SW 1271 (cell line): ENCODE results near the gene SEC31A.
"Not testable (repeated sequence)": the region's sequence is repeated elsewhere in the genome, so short reads cannot be mapped to it uniquely, and the experiment has no call there.

Source experiments
- DNase-seq, 2 experiments: peaks; one replicate each; lab custom pipeline; 2025; lab: John Stamatoyannopoulos, UW

The SEC31A gene

DNA sequence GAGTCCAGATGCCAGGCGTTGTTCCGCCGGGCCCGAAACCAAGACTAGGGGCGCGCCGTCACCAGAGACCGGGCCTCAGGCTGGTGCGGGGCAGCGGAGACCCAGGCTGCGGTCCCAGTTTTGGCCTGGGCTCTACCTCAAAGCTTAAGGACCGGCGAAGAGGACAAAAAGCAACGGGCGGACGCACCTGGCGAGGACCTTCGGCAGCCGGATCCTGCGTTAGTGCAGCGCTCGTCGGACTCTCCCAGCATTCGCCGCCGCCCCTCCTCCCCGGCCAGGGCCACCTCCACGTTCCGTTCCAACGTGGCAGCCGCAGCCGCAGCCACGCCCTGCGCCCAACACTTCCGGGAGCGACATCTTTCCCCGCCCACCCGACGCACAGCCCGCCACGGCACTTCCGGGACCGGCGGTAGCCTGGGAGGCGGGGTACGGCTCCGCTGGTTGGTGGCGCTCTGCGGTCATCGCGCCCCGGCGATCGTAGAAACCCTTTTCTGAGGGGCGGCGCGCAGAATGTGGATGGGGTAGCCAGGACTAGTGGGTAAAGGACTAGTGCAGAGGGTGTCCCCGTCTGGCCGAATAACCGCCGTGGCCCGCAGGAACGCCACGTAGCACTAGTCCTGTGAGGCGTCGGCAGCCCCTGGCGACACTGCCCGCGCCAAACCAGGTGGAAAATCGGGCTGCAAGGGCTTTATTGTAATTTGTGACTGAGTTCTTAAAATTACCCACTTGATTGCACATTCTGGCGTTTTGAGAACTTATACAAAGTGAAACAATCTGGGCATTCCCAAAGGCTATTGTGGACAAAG, at the start of gene SEC31A:
Gene SEC31A (minus strand): TSS at position 253 of the 806 bp plus-strand sequence. CDS start 9,217 bp downstream, outside the sequence.
- peak; percentile 75 to 90 for DNase-seq

DNA sequence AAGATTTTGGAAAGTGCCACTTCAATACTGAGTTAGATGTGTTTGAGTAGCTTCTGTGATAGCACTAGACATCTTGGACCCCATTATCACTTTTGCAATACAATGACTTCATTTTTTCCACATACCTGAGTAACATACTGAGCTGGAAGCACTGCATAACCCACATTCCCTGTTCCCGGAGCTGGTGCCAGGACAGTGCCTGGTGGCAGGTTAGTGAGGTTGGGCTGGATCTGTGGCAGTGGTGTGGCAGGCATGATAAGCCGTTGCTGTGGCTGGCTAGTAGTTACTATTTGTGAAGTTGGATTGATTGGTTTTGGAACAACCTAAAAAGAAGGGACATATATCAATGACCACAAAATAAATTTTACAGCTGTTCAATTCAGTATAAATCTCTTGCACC, 48.5 kb upstream of the SEC31A start:
- no peak for DNase-seq

GRCh38 chr4:82934441-82934840, 43.5 kb upstream of the SEC31A start:
- DNase-seq, result no peak

GRCh38 chr4:82930848-82931755, 40.1 kb upstream of the SEC31A start:
- DNase-seq, result no peak

DNA sequence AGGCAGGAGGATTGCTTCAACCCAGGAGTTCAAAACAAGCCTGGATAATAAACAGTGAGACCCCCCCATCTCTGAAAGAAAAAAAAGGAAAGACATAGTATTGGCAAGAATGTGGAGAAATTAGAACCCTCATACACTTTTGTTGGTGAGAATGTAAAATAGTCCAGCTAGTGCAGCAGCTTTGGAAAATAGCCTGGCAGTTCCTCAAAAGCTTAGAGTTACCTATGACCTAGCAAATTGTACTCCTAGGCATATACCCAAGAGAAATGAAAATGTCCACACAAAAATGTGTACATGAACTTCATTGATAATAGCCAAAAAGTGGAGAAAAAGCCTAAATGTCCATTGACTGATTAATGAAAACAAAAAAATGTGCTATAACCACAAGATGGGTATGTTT, 30.8 kb upstream of the SEC31A start:
- no peak for DNase-seq

- DNase-seq, result no peak
These were observed 28.4 kb upstream of the SEC31A start for GRCh38 chr4:82919386-82919785.

GRCh38 chr4:82918091-82918490, 27.1 kb upstream of the SEC31A start:
- no peak for DNase-seq

DNA sequence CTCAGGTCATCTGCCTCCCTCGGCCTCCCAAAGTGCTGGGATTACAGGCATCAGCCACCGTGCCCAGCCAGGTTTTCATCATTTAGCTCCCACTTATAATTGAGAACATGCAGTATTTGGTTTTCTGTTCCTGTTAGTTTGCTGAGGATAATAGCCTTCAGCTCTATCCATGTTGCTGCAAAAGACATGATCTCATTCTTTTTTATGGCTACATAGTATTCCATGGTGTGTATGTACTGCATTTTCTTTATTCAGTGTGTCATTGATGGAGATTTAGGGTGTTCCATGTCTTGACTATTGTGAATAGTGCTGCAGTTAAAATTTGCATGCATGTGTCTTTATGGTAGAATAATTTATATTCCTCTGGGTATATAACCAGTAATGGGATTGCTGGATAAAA, 23.0 kb upstream of the SEC31A start:
- DNase-seq, result not testable (repeated sequence)

- no peak for DNase-seq
These were observed 22.4 kb upstream of the SEC31A start for GRCh38 chr4:82913305-82913704.

DNA sequence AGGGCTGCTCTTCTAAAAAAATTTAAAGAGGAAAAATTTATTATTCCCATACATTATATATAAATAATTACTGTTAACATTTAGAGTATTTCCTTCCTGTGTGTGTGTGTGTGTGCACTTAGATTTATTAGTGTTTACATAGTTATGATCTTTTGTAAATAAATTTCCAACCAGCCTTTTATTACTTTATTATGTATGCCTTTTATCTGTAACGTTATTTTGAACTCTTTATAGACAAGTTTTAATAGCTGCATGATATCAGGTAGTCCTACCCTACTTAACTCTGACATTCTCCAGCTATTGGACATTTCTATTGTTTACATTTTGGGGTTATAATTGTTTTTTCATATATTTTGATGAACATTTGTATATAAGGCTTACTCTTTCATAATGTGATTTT, 18.4 kb upstream of the SEC31A start:
- no peak for DNase-seq

GRCh38 chr4:82906469-82906868, 15.5 kb upstream of the SEC31A start:
- no peak for DNase-seq

GRCh38 chr4:82905205-82905604, 14.3 kb upstream of the SEC31A start:
- DNase-seq, result no peak

GRCh38 chr4:82903737-82904136, 12.8 kb upstream of the SEC31A start:
- DNase-seq, result no peak

- DNase-seq, result no peak
These were observed 10.3 kb upstream of the SEC31A start for GRCh38 chr4:82901183-82901718.

- DNase-seq, result peak; percentile 96
These were observed 9.6 kb upstream of the SEC31A start, which contains the start of gene THAP9 for GRCh38 chr4:82900411-82901182. THAP9 (plus strand) TSS chr4:82900735; CDS start chr4:82900803, 68 bp downstream.

GRCh38 chr4:82900066-82900410, 9.1 kb upstream of the SEC31A start:
- DNase-seq, result peak in 1 of 2 experiments; percentile 62

- no peak for DNase-seq
These were observed 8.6 kb upstream of the SEC31A start for GRCh38 chr4:82899374-82900065.

DNA sequence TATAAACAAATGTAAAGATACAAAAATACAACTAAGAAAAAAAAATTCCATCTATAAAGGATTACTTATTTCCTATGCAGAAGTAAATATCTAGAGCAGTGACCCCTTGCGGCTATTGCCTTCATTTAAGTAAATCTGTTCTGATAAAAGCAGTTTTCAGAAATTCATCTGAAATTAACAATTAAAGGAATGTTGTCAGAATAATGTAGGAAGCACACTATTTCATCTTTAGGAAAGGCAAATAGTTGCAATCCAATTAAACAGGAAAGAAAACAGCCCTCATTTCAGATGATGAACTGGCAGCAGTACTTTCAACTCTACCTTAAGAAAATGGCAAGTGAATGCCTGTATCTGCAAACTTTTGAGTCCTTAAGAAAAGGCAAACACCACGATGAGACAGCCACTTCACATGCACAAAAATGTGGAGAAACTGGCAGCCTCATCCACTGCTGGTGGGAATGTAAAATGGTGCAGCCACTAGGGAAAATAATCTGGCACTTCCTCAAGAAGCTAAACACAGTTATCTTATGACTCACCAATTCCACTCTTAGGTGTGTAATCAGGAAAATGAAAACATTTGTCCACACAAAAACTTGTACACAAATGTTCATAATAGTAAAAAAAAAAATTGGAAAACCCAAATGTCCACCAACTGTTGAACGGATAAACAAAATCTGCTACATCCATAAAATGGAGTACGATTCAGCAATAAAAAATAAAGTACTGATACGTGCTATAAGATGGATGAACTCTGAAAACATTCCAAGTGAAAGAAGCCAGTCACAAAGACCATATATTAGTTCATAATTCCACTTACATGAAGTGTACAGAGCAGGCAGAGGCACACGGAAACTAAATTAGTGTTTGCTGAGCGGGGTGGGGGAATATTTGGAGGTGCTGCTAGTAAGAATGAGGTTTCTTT, 7.6 kb upstream of the SEC31A start:
- DNase-seq, result peak; percentile 1 to 39

GRCh38 chr4:82896755-82897154, 5.8 kb upstream of the SEC31A start:
- DNase-seq, result no peak

- DNase-seq, result no peak
These were observed 3.0 kb upstream of the SEC31A start for GRCh38 chr4:82893942-82894341.
